ENCODE measurements around the gene LYPD1.
"Not testable (repeated sequence)": the region's sequence is repeated elsewhere in the genome, so short reads cannot be mapped to it uniquely, and the experiment has no call there.

Gene LYPD1

DNA sequence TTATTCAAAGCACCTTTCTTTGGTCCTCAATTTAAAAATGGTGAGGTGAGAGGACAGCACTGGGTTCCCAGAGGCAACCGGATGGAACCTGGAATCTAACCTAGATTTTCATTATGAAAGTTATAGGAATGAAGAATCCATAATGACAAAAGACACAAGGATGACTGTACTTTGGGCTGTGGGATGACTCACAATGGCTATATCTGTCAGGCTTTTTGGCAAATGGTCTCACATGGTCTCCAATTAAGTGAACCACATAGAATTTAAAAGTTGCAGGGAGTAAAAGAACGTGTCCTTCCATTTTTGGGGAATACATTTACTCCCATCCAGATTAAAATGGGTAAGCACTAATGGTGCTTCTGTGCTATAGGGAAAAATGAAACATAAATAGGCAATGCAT lies 31.8 kb upstream of the LYPD1 start:
- no peaks in the 10 kb centered on the region for H3K9me3 ChIP-seq (ENCODE audit: severe bottlenecking)
- no peak overlapping the region for H3K27ac ChIP-seq
- TF ChIP-seq, protein P1, sequence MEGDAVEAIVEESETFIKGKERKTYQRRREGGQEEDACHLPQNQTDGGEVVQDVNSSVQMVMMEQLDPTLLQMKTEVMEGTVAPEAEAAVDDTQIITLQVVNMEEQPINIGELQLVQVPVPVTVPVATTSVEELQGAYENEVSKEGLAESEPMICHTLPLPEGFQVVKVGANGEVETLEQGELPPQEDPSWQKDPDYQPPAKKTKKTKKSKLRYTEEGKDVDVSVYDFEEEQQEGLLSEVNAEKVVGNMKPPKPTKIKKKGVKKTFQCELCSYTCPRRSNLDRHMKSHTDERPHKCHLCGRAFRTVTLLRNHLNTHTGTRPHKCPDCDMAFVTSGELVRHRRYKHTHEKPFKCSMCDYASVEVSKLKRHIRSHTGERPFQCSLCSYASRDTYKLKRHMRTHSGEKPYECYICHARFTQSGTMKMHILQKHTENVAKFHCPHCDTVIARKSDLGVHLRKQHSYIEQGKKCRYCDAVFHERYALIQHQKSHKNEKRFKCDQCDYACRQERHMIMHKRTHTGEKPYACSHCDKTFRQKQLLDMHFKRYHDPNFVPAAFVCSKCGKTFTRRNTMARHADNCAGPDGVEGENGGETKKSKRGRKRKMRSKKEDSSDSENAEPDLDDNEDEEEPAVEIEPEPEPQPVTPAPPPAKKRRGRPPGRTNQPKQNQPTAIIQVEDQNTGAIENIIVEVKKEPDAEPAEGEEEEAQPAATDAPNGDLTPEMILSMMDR (IDR thresholded peaks at IDR 0.05; ENCODE audit: low read depth, low read length): no peak
- H3K27me3 ChIP-seq (ENCODE audit: insufficient read depth, low read depth, severe bottlenecking): no peaks in the 10 kb centered on the region
- no peak overlapping the region for H3K4me3 ChIP-seq (ENCODE audit: low read depth, low read length)
- no peaks in the 10 kb centered on the region; the same call in 1 of the 2 replicates for H3K36me3 ChIP-seq
- no peak for DNase-seq

- H3K27ac ChIP-seq; DNase-seq; H3K9me3 ChIP-seq (ENCODE audit: severe bottlenecking); H3K36me3 ChIP-seq; H3K27me3 ChIP-seq (ENCODE audit: insufficient read depth, low read depth, severe bottlenecking); H3K4me3 ChIP-seq (ENCODE audit: low read depth, low read length): not testable (repeated sequence)
These were observed 29.8 kb upstream of the LYPD1 start for GRCh38 chr2:132699802-132700201.

DNA sequence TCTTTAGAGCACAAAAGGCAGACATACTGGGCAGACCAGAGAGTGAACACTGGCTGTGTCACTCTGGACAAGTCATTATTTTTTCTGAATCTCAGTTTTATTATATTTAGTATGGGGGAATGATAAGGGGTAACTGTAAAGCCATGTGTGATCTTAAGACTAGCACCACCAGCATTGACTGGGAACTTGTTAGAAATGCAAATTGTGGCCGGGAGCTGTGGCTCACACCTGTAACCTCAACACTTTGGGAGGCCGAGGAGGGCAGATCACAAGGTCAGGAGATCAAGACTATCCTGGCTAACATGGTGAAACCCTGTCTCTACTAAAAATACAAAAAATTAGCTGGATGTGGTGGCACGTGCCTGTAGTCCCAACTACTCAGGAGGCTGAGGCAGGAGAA lies 28.3 kb upstream of the LYPD1 start:
- not testable (repeated sequence) for H3K36me3 ChIP-seq; H3K4me3 ChIP-seq (ENCODE audit: low read depth, low read length); DNase-seq; H3K27ac ChIP-seq; H3K27me3 ChIP-seq (ENCODE audit: insufficient read depth, low read depth, severe bottlenecking); H3K9me3 ChIP-seq (ENCODE audit: severe bottlenecking)

DNA sequence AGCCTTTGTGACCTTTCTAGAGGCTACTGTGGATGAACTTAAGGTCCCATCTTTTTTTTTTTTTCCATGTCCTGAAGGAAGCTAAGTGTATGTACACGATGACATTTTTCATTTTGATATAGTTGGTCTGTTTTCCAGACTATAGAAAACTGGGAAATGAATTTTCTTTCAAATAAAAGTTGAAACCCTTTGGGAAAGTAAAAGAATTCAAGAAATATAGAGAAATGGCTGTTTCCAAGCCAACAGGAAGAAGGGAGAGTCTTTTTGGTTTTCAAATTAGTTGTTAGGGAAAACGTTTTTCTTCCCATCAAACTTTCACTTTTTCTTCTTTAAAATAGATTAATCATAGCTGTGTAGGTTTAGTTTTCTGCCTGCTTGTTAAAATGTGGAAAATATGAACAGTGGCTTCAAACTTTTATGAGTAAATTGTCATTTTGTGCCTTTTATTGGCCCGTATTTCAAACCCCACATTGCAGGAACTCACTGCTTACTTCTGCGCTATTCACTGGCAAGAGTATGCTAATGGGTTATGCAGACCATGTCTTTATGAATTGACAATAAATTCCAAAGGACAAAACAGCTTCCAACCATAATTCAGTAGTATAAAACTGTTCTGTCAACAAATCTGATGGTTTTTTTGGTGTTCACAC lies 27.7 kb upstream of the LYPD1 start:
- Histone ChIP-seq H3K36me3 (no peaks in the 10 kb centered on the region), H3K27ac (no peak overlapping the region), H3K4me3 (ENCODE audit: low read depth, low read length) (no peak overlapping the region), H3K27me3 (ENCODE audit: insufficient read depth, low read depth, severe bottlenecking) (no peaks in the 10 kb centered on the region), H3K9me3 (ENCODE audit: severe bottlenecking) (no peaks in the 10 kb centered on the region)
- TF ChIP-seq, protein P1 (IDR thresholded peaks at IDR 0.05; ENCODE audit: low read depth, low read length): no peak
- no peak for DNase-seq

- no peak for DNase-seq
- no peak overlapping the region for H3K27ac ChIP-seq
- no peak overlapping the region for H3K4me3 ChIP-seq (ENCODE audit: low read depth, low read length)
- no peaks in the 10 kb centered on the region for H3K27me3 ChIP-seq (ENCODE audit: insufficient read depth, low read depth, severe bottlenecking)
- no peaks in the 10 kb centered on the region for H3K36me3 ChIP-seq
- TF ChIP-seq, protein P1 (IDR thresholded peaks at IDR 0.05; ENCODE audit: low read depth, low read length): no peak
- no peaks in the 10 kb centered on the region for H3K9me3 ChIP-seq (ENCODE audit: severe bottlenecking)
These were observed 22.8 kb upstream of the LYPD1 start for GRCh38 chr2:132692816-132693215.

- Histone ChIP-seq H3K4me3 (ENCODE audit: low read depth, low read length) (no peak overlapping the region), H3K27ac (no peak overlapping the region), H3K27me3 (ENCODE audit: insufficient read depth, low read depth, severe bottlenecking) (no peaks in the 10 kb centered on the region), H3K36me3 (no peaks in the 10 kb centered on the region), H3K9me3 (ENCODE audit: severe bottlenecking) (no peaks in the 10 kb centered on the region)
- no peak for DNase-seq
- TF ChIP-seq, protein P1 (IDR thresholded peaks at IDR 0.05; ENCODE audit: low read depth, low read length): no peak
These were observed 21.6 kb upstream of the LYPD1 start for GRCh38 chr2:132691556-132691955.

GRCh38 chr2:132690664-132691303 lies 20.8 kb upstream of the LYPD1 start:
- DNase-seq: no peak
- Histone ChIP-seq H3K27ac (no peak overlapping the region), H3K27me3 (ENCODE audit: insufficient read depth, low read depth, severe bottlenecking) (no peaks in the 10 kb centered on the region), H3K36me3 (no peaks in the 10 kb centered on the region), H3K4me3 (ENCODE audit: low read depth, low read length) (no peak overlapping the region), H3K9me3 (ENCODE audit: severe bottlenecking) (no peaks in the 10 kb centered on the region)
- TF ChIP-seq, protein P1 (IDR thresholded peaks at IDR 0.05; ENCODE audit: low read depth, low read length): no peak
